ENCODE data around the gene SDF4. TPM values are rescaled to one million over a fixed set of nuclear protein-coding genes. Genes with fewer than 3 reads are reported as not detected.

The SDF4 gene
- total RNA-seq, 4 donors from 2014 or later = 93.3 to 170 (median 110) TPM

DNA sequence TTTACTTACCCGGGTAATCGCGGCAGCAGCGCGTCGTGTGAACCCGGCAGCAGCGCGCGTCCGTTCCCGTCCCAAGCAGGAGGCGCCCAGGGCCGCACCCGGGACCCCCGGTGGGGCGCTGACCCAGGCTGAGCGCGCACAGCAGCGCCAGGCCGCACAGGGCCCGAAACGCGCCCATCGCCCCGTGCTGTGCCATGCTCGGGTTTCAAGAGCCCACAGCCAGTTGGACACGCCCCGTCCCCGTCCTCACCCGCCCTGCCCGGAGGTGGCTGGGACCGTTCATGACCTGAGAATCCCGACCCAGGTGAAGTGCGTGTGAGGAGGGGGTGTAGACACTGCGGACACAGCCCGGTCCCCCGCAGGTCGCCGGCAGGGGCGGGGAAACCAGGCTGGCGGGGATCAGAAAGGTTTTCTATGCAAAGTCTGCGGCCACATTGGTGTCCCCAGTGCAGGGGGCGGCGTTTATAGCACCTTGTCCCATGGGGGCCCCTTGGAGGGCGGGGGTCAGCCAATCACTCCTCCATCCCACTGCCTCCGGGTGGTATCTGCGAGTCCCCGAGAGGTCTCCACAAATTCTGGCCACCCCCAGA, 25.3 kb downstream of the SDF4 start, which contains the start of gene TNFRSF18:
Gene TNFRSF18 (minus strand): TSS at position 217 of the 590 bp plus-strand sequence. CDS start 21 bp downstream, at position 196.
- H3K36me3 ChIP-seq = no peaks in the 10 kb centered on the region
- peaks cover 0 to 34% (median 26%) of the 10 kb centered on the region in 4 donors for H3K4me1 ChIP-seq
- no peak for DNase-seq (ENCODE audit: low spot score in 2 of 2)
- H3K4me3 ChIP-seq = peak within 1 kb of the TSS in 2 of 4 donors; percentile 25 to 34
- TF ChIP-seq, protein P1, sequence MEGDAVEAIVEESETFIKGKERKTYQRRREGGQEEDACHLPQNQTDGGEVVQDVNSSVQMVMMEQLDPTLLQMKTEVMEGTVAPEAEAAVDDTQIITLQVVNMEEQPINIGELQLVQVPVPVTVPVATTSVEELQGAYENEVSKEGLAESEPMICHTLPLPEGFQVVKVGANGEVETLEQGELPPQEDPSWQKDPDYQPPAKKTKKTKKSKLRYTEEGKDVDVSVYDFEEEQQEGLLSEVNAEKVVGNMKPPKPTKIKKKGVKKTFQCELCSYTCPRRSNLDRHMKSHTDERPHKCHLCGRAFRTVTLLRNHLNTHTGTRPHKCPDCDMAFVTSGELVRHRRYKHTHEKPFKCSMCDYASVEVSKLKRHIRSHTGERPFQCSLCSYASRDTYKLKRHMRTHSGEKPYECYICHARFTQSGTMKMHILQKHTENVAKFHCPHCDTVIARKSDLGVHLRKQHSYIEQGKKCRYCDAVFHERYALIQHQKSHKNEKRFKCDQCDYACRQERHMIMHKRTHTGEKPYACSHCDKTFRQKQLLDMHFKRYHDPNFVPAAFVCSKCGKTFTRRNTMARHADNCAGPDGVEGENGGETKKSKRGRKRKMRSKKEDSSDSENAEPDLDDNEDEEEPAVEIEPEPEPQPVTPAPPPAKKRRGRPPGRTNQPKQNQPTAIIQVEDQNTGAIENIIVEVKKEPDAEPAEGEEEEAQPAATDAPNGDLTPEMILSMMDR (IDR thresholded peaks at IDR 0.05) = no peak
- TF ChIP-seq POLR2A (IDR thresholded peaks at IDR 0.05) = no peak
- TF ChIP-seq EP300 (IDR thresholded peaks at IDR 0.05) = no peak
- H3K9me3 ChIP-seq = no peaks in the 10 kb centered on the region
- H3K27ac ChIP-seq = peak within 1 kb of the TSS in 1 of 4 donors; percentile 45
- peaks cover 0 to 74% of the 10 kb centered on the region in 2 donors for H3K27me3 ChIP-seq
- WGBS, 2 donors = 6% methylated on average over 42 of the region's 49 CpGs; no CpG with 5 or more reads in 1 of the 2 donors

DNA sequence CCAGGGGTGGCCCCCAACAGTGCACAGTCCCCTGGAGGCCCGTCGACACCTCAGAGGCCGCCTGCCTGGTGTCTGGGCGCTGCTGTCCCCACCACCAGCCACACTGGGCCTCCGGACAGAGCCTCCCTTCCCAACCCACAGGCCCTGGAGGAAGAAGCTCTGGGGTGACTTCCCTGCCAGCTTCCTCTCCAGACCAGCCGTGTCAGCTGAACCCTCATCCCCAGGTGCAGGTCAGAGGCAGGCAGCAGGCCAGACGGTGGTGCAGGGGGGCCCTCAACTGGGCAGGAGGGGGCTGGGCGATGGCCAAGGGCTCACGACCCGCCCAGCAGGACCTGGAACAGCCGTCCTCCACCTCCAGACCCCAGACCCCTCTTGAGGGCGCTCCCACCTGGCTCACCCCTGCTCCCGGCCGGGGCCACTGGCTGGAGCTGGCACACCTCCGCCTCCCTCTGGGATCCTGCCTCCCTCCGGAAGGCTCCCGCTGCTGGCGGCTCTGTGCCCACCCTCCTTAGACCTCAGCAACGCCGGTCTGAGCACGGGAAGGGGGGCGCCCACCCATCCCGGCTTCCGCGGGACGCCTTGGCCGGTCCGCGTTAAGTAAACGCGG, 25.9 kb downstream of the SDF4 start:
- Histone ChIP-seq H3K36me3 (no peaks in the 10 kb centered on the region), H3K4me3 (peak overlapping the region in 2 of 4 donors; percentile 25 to 34), H3K27me3 (peaks cover 0 to 70% of the 10 kb centered on the region in 2 donors), H3K9me3 (no peaks in the 10 kb centered on the region), H3K4me1 (peaks cover 0 to 40% (median 27%) of the 10 kb centered on the region in 4 donors), H3K27ac (peak overlapping the region in 1 of 4 donors; percentile 45)
- 40 to 65% methylated on average over 6 to 7 of the region's 31 CpGs for WGBS, 2 donors
- no peak for TF ChIP-seq POLR2A (IDR thresholded peaks at IDR 0.05)
- no peak for TF ChIP-seq EP300 (IDR thresholded peaks at IDR 0.05)
- TF ChIP-seq, protein P1 (IDR thresholded peaks at IDR 0.05) = no peak
- DNase-seq (ENCODE audit: low spot score in 2 of 2) = no peak

- Histone ChIP-seq H3K9me3 (no peaks in the 10 kb centered on the region), H3K36me3 (no peaks in the 10 kb centered on the region), H3K27ac (no peak overlapping the region), H3K4me3 (no peak overlapping the region), H3K27me3 (peaks cover 0 to 77% of the 10 kb centered on the region in 2 donors), H3K4me1 (peaks cover 0 to 44% (median 29%) of the 10 kb centered on the region in 4 donors)
- 85 to 91% methylated on average over 11 to 19 of the region's 19 CpGs for WGBS, 2 donors
- DNase-seq (ENCODE audit: low spot score in 2 of 2) = no peak
- TF ChIP-seq, protein P1 (IDR thresholded peaks at IDR 0.05) = no peak
- TF ChIP-seq EP300 (IDR thresholded peaks at IDR 0.05) = no peak
- TF ChIP-seq POLR2A (IDR thresholded peaks at IDR 0.05) = no peak
These were observed 26.6 kb downstream of the SDF4 start for GRCh38 chr1:1204998-1205768.

- no peaks in the 10 kb centered on the region for H3K9me3 ChIP-seq
- H3K36me3 ChIP-seq = no peaks in the 10 kb centered on the region
- TF ChIP-seq, protein P1 (IDR thresholded peaks at IDR 0.05) = no peak
- TF ChIP-seq EP300 (IDR thresholded peaks at IDR 0.05) (no peak), POLR2A (IDR thresholded peaks at IDR 0.05) (no peak)
- no peak for DNase-seq (ENCODE audit: low spot score in 2 of 2)
- H3K4me3 ChIP-seq = no peak overlapping the region
- H3K4me1 ChIP-seq = peaks cover 0 to 44% (median 29%) of the 10 kb centered on the region in 4 donors
- H3K27me3 ChIP-seq = peaks cover 0 to 83% of the 10 kb centered on the region in 2 donors
- H3K27ac ChIP-seq = no peak overlapping the region
- WGBS, 2 donors = 84 to 87% methylated on average over 8 of the region's 8 CpGs
These were observed 27.3 kb downstream of the SDF4 start for GRCh38 chr1:1204425-1204920.
